K562 (cell line): ENCODE measurements around the gene ALDH7A1. TPM values are rescaled to one million over a fixed set of nuclear protein-coding genes. Genes with fewer than 3 reads are reported as not detected.
A peak's percentile ranks its signal among the peaks of the same experiment; 100 is the strongest.

Experiments
- CBFA2T2 ChIP-seq: fragments of 450-650 bp; conservative IDR thresholded peaks from 2 replicates; pipeline ENCODE4 v1.6.1; 2017; ENCODE audit warnings: mild to moderate bottlenecking
- CBX1 ChIP-seq: sonication (generic); IDR thresholded peaks from 2 replicates; pipeline ENCODE4 v1.6.1; 2016; ENCODE audit warnings: antibody characterized with exemption, low read depth, mild to moderate bottlenecking
- CBX3 ChIP-seq, 2 experiments: IDR thresholded peaks; 1 replicate in 1 of 2; 2 replicates in 1 of 2; pipeline ENCODE4 v1.6.1; 2012; ENCODE audit warnings: inconsistent platforms in 2 of 2, low read length in 2 of 2, borderline replicate concordance in 1 of 2, control low read depth in 1 of 2
- CCNT2 ChIP-seq: IDR thresholded peaks from 2 replicates; pipeline ENCODE4 v1.6.1; 2011; ENCODE audit warnings: borderline replicate concordance, low read depth, mild to moderate bottlenecking, moderate library complexity, mixed read lengths, low read length; ENCODE audit not compliant: insufficient read length; ENCODE audit errors: extremely low read depth
- CEBPB ChIP-seq: fragments of 450-650 bp; IDR thresholded peaks from 2 replicates; pipeline ENCODE4 v1.6.1; 2016; ENCODE audit warnings: missing genetic modification characterization, missing compliant biosample characterization
- GTF2F1 ChIP-seq: IDR thresholded peaks from 2 replicates; pipeline ENCODE4 v1.6.1; 2011; ENCODE audit warnings: low read depth, low read length, improper control_type of control experiment
- HLTF ChIP-seq: fragments of 450-650 bp; IDR thresholded peaks from 2 replicates; pipeline ENCODE4 v1.6.1; 2016
- MAFF ChIP-seq: IDR thresholded peaks from 2 replicates; pipeline ENCODE4 v1.6.1; 2012; ENCODE audit warnings: low read length, improper control_type of control experiment
- MCM7 ChIP-seq, 2 experiments: fragments of 450-650 bp; IDR thresholded peaks; 2 replicates each; pipeline ENCODE4 v1.6.1; 2016 to 2018
- MEF2A ChIP-seq: IDR thresholded peaks from 2 replicates; pipeline ENCODE4 v1.6.1; 2011; ENCODE audit warnings: low read depth, mild to moderate bottlenecking, low read length, moderate library complexity; ENCODE audit not compliant: control insufficient read depth
- NCOA4 ChIP-seq: fragments of 450-650 bp; IDR thresholded peaks from 2 replicates; pipeline ENCODE4 v1.6.1; 2018; ENCODE audit warnings: mild to moderate bottlenecking; ENCODE audit not compliant: partially characterized antibody
- NEUROD1 ChIP-seq: fragments of 150-350 bp; IDR thresholded peaks from 2 replicates; pipeline ENCODE4 v1.6.1; 2014; ENCODE audit warnings: borderline replicate concordance, low read length, low read depth; ENCODE audit not compliant: partially characterized antibody
- THRAP3 ChIP-seq: fragments of 450-650 bp; IDR thresholded peaks from 2 replicates; pipeline ENCODE4 v1.6.1; 2016; ENCODE audit warnings: mild to moderate bottlenecking, inconsistent platforms, borderline replicate concordance
- XRCC3 ChIP-seq: fragments of 450-650 bp; IDR thresholded peaks from 2 replicates; pipeline ENCODE4 v1.6.1; 2017; ENCODE audit warnings: mild to moderate bottlenecking, moderate library complexity
- ZFX ChIP-seq: sonication (generic); formaldehyde crosslinking; IDR thresholded peaks from 2 replicates; pipeline ENCODE4 v1.8.0; 2022; ENCODE audit warnings: mild to moderate bottlenecking, missing genetic modification reagents, moderate library complexity
- ZNF184 ChIP-seq: sonication (generic); formaldehyde crosslinking; IDR thresholded peaks from 2 replicates; pipeline ENCODE4 v1.5.0; 2020; ENCODE audit warnings: missing genetic modification reagents
- ZNF311 ChIP-seq: fragments of 250-450 bp; sonication (Bioruptor Pico); IDR thresholded peaks from 2 replicates; pipeline ENCODE4 v1.4.0; 2020; ENCODE audit warnings: mild to moderate bottlenecking, moderate library complexity
- ZNF384 ChIP-seq: IDR thresholded peaks from 2 replicates; pipeline ENCODE4 v1.6.1; 2012; ENCODE audit warnings: low read depth, low read length, improper control_type of control experiment
- polyA plus RNA-seq, 8 experiments: library from polyadenylated mRNA; depleted of rRNA in 4 of 8; stranded (reverse) in 5 of 8; unstranded in 3 of 8; fragments of >200 nt; fragmentation: Nextera tagmentation in 2 of 8; fragmentation: Illumina TruSeq in 1 of 8; extraction: Ambion mirVana in 2 of 8; extraction: Trizol in 1 of 8; gene quantifications; 2 replicates each; pipeline versions ENCODE4 v1.2.1 to v1.2.3, GENCODE V29; 2011 to 2014; ENCODE audit warnings: inconsistent platforms in 1 of 8, missing spikeins in 1 of 8
- total RNA-seq, 7 experiments: library from RNA; depleted of rRNA in 6 of 7; stranded (reverse); fragments of >200 nt in 6 of 7; fragmentation: Illumina TruSeq in 2 of 7; extraction: Trizol in 2 of 7; gene quantifications; 2 replicates each; pipeline versions ENCODE4 v1.2.1 to v1.2.3, GENCODE V29; 2011 to 2021; ENCODE audit warnings: low replicate concordance in 1 of 7
- TF ChIP-seq, protein P1 (sequence below): fragments of 250-450 bp; sonication (Bioruptor Pico); IDR thresholded peaks from 2 replicates; pipeline ENCODE4 v1.5.0; 2021; ENCODE audit warnings: mild to moderate bottlenecking, borderline replicate concordance
- TF ChIP-seq, protein P2 (sequence below), 2 experiments: fragments of 250-450 bp in 1 of 2; fragments of 450-650 bp in 1 of 2; sonication (Bioruptor Pico) in 1 of 2; IDR thresholded peaks; 2 replicates each; pipeline versions ENCODE4 v1.6.1 to v1.8.0; 2016 to 2021; ENCODE audit warnings: mild to moderate bottlenecking in 2 of 2, moderate library complexity in 2 of 2, missing compliant biosample characterization in 1 of 2, missing genetic modification characterization in 1 of 2
- TF ChIP-seq, protein P3 (sequence below): fragments of 450-650 bp; IDR thresholded peaks from 2 replicates; pipeline ENCODE4 v1.6.1; 2016
- TF ChIP-seq, protein P4 (sequence below): conservative IDR thresholded peaks from 2 replicates; pipeline ENCODE4 v1.6.1; 2011; ENCODE audit warnings: low read depth, mild to moderate bottlenecking, low read length; ENCODE audit not compliant: control insufficient read depth
- TF ChIP-seq, protein P5 (sequence below): fragments of 200-800 bp; sonication (Bioruptor generic); IDR thresholded peaks from 2 replicates; pipeline ENCODE4 v1.6.1; 2017; ENCODE audit warnings: missing genetic modification characterization, missing compliant biosample characterization

Gene ALDH7A1
- total and polyA plus RNA-seq, 9 of the 15 experiments (the other 6 are each of a cell fraction or from before 2014, with no cell fraction given) = 0.04 to 0.49 TPM; not detected in 7

DNA sequence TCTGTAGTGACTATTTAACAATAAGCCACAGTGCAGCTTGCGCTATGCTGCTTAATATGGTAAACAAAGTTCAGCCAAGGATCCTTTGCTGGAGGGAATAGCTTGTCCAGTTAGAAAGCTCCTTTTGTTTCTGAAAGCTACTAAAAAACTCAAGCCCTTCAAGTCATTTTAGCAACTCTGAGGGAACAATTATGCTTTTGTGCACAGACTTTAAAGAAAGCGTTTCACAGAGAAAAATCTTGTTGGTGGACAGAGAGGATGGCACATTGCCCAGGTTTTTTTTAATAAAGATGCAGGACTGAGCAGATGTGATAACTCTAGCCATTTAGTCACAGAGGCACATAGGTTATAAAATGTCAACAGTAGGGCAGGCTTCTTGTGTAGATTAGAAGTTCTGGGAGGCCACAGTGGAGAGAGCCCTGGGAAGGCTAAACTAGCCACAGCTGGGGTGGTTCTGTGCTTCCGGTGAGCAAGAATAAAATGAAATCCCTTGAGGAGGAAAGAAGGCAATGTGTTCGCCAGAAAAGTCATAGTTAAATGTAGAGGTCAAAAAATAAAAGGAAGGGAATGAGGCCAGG, 63.4 kb downstream of the ALDH7A1 start (continued):
- TF ChIP-seq, protein P1, sequence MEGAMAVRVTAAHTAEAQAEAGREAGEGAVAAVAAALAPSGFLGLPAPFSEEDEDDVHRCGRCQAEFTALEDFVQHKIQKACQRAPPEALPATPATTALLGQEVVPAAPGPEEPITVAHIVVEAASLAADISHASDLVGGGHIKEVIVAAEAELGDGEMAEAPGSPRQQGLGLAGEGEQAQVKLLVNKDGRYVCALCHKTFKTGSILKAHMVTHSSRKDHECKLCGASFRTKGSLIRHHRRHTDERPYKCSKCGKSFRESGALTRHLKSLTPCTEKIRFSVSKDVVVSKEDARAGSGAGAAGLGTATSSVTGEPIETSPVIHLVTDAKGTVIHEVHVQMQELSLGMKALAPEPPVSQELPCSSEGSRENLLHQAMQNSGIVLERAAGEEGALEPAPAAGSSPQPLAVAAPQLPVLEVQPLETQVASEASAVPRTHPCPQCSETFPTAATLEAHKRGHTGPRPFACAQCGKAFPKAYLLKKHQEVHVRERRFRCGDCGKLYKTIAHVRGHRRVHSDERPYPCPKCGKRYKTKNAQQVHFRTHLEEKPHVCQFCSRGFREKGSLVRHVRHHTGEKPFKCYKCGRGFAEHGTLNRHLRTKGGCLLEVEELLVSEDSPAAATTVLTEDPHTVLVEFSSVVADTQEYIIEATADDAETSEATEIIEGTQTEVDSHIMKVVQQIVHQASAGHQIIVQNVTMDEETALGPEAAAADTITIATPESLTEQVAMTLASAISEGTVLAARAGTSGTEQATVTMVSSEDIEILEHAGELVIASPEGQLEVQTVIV (CRISPR knock-in tag) = no peak
- TF ChIP-seq NCOA4 (no peak), NEUROD1 (no peak), ZNF384 (peak; percentile 88), MAFF (no peak), XRCC3 (no peak), MEF2A (0 out of 2 replicates have a peak, but pooled peaks have one; percentile 9), HLTF (no peak), GTF2F1 (no peak), CEBPB (tag) (no peak), CBX1 (no peak), ZNF184 (CRISPR knock-in tag) (no peak), ZNF311 (CRISPR knock-in tag) (no peak), CCNT2 (no peak), THRAP3 (no peak), CBX3 (IDR thresholded peaks at IDR 0.05; ENCODE audit: borderline replicate concordance in 1 of 2, low read length in 2 of 2) (0 out of 3 replicates have a peak, but pooled peaks of 1 of the 2 experiments have one; percentile 30), CBFA2T2 (peak; percentile 91), ZFX (no peak), MCM7 (IDR thresholded peaks at IDR 0.05) (no peak)
- TF ChIP-seq, protein P2, sequence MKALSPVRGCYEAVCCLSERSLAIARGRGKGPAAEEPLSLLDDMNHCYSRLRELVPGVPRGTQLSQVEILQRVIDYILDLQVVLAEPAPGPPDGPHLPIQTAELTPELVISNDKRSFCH (CRISPR knock-in tag; IDR thresholded peaks at IDR 0.05) = no peak
- TF ChIP-seq, protein P2 (tag; IDR thresholded peaks at IDR 0.05) = no peak
- TF ChIP-seq, protein P3, sequence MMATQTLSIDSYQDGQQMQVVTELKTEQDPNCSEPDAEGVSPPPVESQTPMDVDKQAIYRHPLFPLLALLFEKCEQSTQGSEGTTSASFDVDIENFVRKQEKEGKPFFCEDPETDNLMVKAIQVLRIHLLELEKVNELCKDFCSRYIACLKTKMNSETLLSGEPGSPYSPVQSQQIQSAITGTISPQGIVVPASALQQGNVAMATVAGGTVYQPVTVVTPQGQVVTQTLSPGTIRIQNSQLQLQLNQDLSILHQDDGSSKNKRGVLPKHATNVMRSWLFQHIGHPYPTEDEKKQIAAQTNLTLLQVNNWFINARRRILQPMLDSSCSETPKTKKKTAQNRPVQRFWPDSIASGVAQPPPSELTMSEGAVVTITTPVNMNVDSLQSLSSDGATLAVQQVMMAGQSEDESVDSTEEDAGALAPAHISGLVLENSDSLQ = no peak
- TF ChIP-seq, protein P4, sequence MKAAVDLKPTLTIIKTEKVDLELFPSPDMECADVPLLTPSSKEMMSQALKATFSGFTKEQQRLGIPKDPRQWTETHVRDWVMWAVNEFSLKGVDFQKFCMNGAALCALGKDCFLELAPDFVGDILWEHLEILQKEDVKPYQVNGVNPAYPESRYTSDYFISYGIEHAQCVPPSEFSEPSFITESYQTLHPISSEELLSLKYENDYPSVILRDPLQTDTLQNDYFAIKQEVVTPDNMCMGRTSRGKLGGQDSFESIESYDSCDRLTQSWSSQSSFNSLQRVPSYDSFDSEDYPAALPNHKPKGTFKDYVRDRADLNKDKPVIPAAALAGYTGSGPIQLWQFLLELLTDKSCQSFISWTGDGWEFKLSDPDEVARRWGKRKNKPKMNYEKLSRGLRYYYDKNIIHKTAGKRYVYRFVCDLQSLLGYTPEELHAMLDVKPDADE = no peak
- TF ChIP-seq, protein P5, sequence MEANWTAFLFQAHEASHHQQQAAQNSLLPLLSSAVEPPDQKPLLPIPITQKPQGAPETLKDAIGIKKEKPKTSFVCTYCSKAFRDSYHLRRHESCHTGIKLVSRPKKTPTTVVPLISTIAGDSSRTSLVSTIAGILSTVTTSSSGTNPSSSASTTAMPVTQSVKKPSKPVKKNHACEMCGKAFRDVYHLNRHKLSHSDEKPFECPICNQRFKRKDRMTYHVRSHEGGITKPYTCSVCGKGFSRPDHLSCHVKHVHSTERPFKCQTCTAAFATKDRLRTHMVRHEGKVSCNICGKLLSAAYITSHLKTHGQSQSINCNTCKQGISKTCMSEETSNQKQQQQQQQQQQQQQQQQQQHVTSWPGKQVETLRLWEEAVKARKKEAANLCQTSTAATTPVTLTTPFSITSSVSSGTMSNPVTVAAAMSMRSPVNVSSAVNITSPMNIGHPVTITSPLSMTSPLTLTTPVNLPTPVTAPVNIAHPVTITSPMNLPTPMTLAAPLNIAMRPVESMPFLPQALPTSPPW = no peak
